ENCODE results near the gene SDF2. TPM values are rescaled to one million over a fixed set of nuclear protein-coding genes. Genes with fewer than 3 reads are reported as not detected.

SDF2 gene
- total RNA-seq, 6 experiments from 2014 or later = 24.6 to 31.8 (median 26.4) TPM

- Histone ChIP-seq H3K4me1 (peaks cover 0 to 24% (median 3%) of the 10 kb centered on the region in 4 donors), H3K4me3 (peak overlapping the region; percentile 66 to 72 (median 67)), H3K27me3 (no peaks in the 10 kb centered on the region), H3K9me3 (no peaks in the 10 kb centered on the region), H3K27ac (peak overlapping the region; percentile 84 to 99 (median 99)), H3K36me3 (no peaks in the 10 kb centered on the region)
- peak; percentile 50 to 64 (median 54) for ATAC-seq
- DNase-seq = peak; percentile 77 to 80 (median 77)
- TF ChIP-seq POLR2A (IDR thresholded peaks at IDR 0.05) (peak; percentile 29), CTCF (IDR thresholded peaks at IDR 0.05) (no peak)
- intact Hi-C loops (cut with DNase I) = no loop called here
- WGBS (ENCODE audit: insufficient coverage, low coverage, low lambda C conversion rate, missing lambda C conversion rate) = 14% methylated on average over 24 of the region's 40 CpGs
Measured at GRCh38 chr17:28599311-28600184, 62.2 kb downstream of the SDF2 start.

- Histone ChIP-seq H3K4me1 (peaks cover 0 to 24% (median 3%) of the 10 kb centered on the region in 4 donors), H3K4me3 (peak within 1 kb of the TSS; percentile 66 to 72 (median 67)), H3K9me3 (no peaks in the 10 kb centered on the region), H3K36me3 (no peaks in the 10 kb centered on the region), H3K27ac (peak within 1 kb of the TSS; percentile 84 to 99 (median 99)), H3K27me3 (no peaks in the 10 kb centered on the region)
- ATAC-seq (peak; percentile 95 to 98 (median 96)), DNase-seq (peak; percentile 96 to 97 (median 96))
- peak; percentile 94 for TF ChIP-seq POLR2A (IDR thresholded peaks at IDR 0.05)
- TF ChIP-seq CTCF (IDR thresholded peaks at IDR 0.05) = no peak
- intact Hi-C loops (cut with DNase I) = no loop called here
- no CpG with 5 or more reads among the region's 44 CpGs for WGBS (ENCODE audit: insufficient coverage, low coverage, low lambda C conversion rate, missing lambda C conversion rate)
Measured at GRCh38 chr17:28598799-28599310, 62.9 kb downstream of the SDF2 start, which contains the start of gene SPAG5. TSS of gene SPAG5 (minus strand) at chr17:28599025. CDS start at chr17:28598946, 79 bp downstream.

DNA sequence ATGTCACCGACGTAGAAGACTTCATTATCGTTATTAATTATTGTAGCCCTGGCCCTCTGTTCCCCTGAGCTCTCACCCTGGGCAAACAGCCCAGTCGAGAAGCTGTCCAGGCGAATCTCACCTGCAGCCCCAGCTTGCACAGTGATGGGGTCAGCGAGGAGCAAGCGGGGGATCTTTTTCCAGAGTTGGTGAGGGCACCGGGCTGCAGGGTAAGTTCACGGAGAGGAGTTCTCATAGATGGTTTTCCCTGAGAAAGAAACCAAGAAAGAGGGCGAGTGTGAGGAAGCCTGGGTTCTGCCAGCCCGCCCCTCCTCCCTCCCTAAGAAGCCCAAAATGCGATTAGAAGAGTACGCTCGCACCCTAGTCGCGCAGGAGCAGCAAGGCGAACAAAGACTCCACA lies 63.3 kb downstream of the SDF2 start:
- Histone ChIP-seq H3K36me3 (peaks cover 0 to 1% (median 0%) of the 10 kb centered on the region in 4 donors), H3K27ac (peak overlapping the region; percentile 84 to 99 (median 99)), H3K4me3 (peak overlapping the region; percentile 66 to 72 (median 67)), H3K27me3 (no peaks in the 10 kb centered on the region), H3K4me1 (peaks cover 0 to 24% (median 3%) of the 10 kb centered on the region in 4 donors), H3K9me3 (no peaks in the 10 kb centered on the region)
- ATAC-seq (peak; percentile 11 to 47 (median 38)), DNase-seq (peak in 2 of 3 donors; percentile 68 to 70)
- TF ChIP-seq POLR2A (IDR thresholded peaks at IDR 0.05) = no peak
- no peak for TF ChIP-seq CTCF (IDR thresholded peaks at IDR 0.05)
- intact Hi-C loops (cut with DNase I) = no loop called here
- WGBS (ENCODE audit: insufficient coverage, low coverage, low lambda C conversion rate, missing lambda C conversion rate) = 2% methylated on average over 17 of the region's 17 CpGs

Other genes with a start within 250 kb of the SDF2 start
- under 1 TPM; 0.09 to 0.49 (median 0.24) TPM for gene SLC13A2, start 188.3 kb downstream of the SDF2 start, total RNA-seq
- gene FOXN1, start 155.6 kb downstream of the SDF2 start, total RNA-seq = not detected
- gene UNC119, start 109.3 kb downstream of the SDF2 start, total RNA-seq = 10 to 100 TPM; 11.5 to 37.8 (median 13.1) TPM
- gene PIGS, start 90.4 kb downstream of the SDF2 start, total RNA-seq = 10 to 100 TPM in 4 of 6 experiments, 1 to 10 TPM in 2; 7.2 to 13.8 (median 11.0) TPM
- gene ALDOC, start 85.0 kb downstream of the SDF2 start, total RNA-seq = 10 to 100 TPM; 36.0 to 76.6 (median 48.9) TPM
- 10 to 100 TPM in 4 of 6 experiments, 1 to 10 TPM in 2; 8.4 to 14.1 (median 11.3) TPM for gene SPAG5, start 62.9 kb downstream of the SDF2 start, total RNA-seq
- 1 to 10 TPM; 1.5 to 7.3 (median 4.2) TPM for gene RSKR, start 47.7 kb downstream of the SDF2 start, total RNA-seq
- gene BLTP2, start 16.7 kb downstream of the SDF2 start, total RNA-seq = 10 to 100 TPM; 33.2 to 90.3 (median 47.1) TPM
- gene SUPT6H, start 299 bp upstream of the SDF2 start, total RNA-seq = 10 to 100 TPM; 28.8 to 38.0 (median 34.0) TPM
- under 1 TPM in 5 of 6 experiments, not detected in 1; 0.18 to 0.97 (median 0.54) TPM for gene PROCA1, start 50.0 kb upstream of the SDF2 start, total RNA-seq
- 10 to 100 TPM in 1 of 6 experiments, 1 to 10 TPM in 5; 2.5 to 12.5 (median 4.7) TPM for gene RAB34, start 56.0 kb upstream of the SDF2 start, total RNA-seq
- gene RPL23A, start 58.1 kb upstream of the SDF2 start, total RNA-seq = 100 to 1,000 TPM; 212 to 464 (median 362) TPM
- 10 to 100 TPM in 1 of 6 experiments, 1 to 10 TPM in 5; 2.9 to 11.0 (median 7.0) TPM for gene TLCD1, start 64.3 kb upstream of the SDF2 start, total RNA-seq
- 1 to 10 TPM; 1.6 to 5.4 (median 3.2) TPM for gene NEK8, start 66.9 kb upstream of the SDF2 start, total RNA-seq
- gene TRAF4, start 82.1 kb upstream of the SDF2 start, total RNA-seq = 10 to 100 TPM; 26.4 to 55.2 (median 42.3) TPM
- gene FAM222B, start 180.9 kb upstream of the SDF2 start, total RNA-seq = 10 to 100 TPM in 1 of 6 experiments, 1 to 10 TPM in 5; 5.8 to 12.0 (median 8.8) TPM
- 10 to 100 TPM; 21.6 to 47.1 (median 23.4) TPM for gene ERAL1, start 193.1 kb upstream of the SDF2 start, total RNA-seq
- gene FLOT2, start 235.8 kb upstream of the SDF2 start, total RNA-seq = 100 to 1,000 TPM in 1 of 6 experiments, 10 to 100 TPM in 5; 64.9 to 131 (median 82.8) TPM
- 10 to 100 TPM in 3 of 6 experiments, 1 to 10 TPM in 3; 3.4 to 27.4 (median 8.8) TPM for gene DHRS13, start 241.2 kb upstream of the SDF2 start, total RNA-seq

All from right lobe of liver (tissue), 6 donors.